Measurements from ENCODE around the gene STXBP1. TPM values are rescaled to one million over a fixed set of nuclear protein-coding genes. Genes with fewer than 3 reads are reported as not detected.
A peak's percentile ranks its signal among the peaks of the same experiment; 100 is the strongest.

The STXBP1 gene
- total and polyA plus RNA-seq, 2 of the 8 experiments (the other 6 are each of a cell fraction or from before 2014, with no cell fraction given), result 11.5 to 60.9 TPM

- no peak overlapping the region for H2BK120ac ChIP-seq (replicated peaks; ENCODE audit: low read depth, low read length)
- H3K9me3 ChIP-seq (ENCODE audit: insufficient read depth in 2 of 2, low read depth in 1 of 2, low read length in 1 of 2), result no peaks in the 10 kb centered on the region
- peak overlapping the region; percentile 34 to 67 (median 62) for H3K9ac ChIP-seq (replicated peaks in 1 of 4; ENCODE audit: extremely low read depth in 1 of 4, low read depth in 3 of 4, low read length in 3 of 4)
- no peak overlapping the region for H3K4ac ChIP-seq (replicated peaks; ENCODE audit: insufficient read length, low read depth, low read length)
- TF ChIP-seq KDM4A (IDR thresholded peaks at IDR 0.05; ENCODE audit: low read depth, low read length, severe bottlenecking), result peak; percentile 79
- peak; percentile 87 for TF ChIP-seq MAX (IDR thresholded peaks at IDR 0.05)
- peak; percentile 16 for TF ChIP-seq EZH2 (IDR thresholded peaks at IDR 0.05; ENCODE audit: low read depth, low read length, severe bottlenecking)
- 0 out of 2 replicates have a peak, but pooled peaks have one; percentile 35 for TF ChIP-seq E2F6 (IDR thresholded peaks at IDR 0.05)
- no peak for TF ChIP-seq CREB1 (IDR thresholded peaks at IDR 0.05)
- TF ChIP-seq SRF (IDR thresholded peaks at IDR 0.05; ENCODE audit: low read depth, low read length), result no peak
- no peak for TF ChIP-seq SAP30 (IDR thresholded peaks at IDR 0.05; ENCODE audit: insufficient read depth, insufficient replicate concordance, low read length)
- WGBS, 2 experiments (ENCODE audit: extremely low coverage in 1 of 2, insufficient coverage in 1 of 2, insufficient read length in 1 of 2, insufficient replicate concordance in 2 of 2, low coverage in 1 of 2, low lambda C conversion rate in 2 of 2, missing lambda C conversion rate in 1 of 2), result 21% methylated on average over 24 of the region's 36 CpGs; no CpG with 5 or more reads in 1 of the 2 experiments
- H3K23me2 ChIP-seq (ENCODE audit: low read depth, low read length), result peaks cover 15% of the 10 kb centered on the region; the same call in 1 of the 2 replicates
- DNase-seq (ENCODE audit: low read depth in 1 of 2, low spot score in 2 of 2) (peak in 1 of 2 experiments; percentile 71), FAIRE-seq (no peak)
- H3K14ac ChIP-seq (ENCODE audit: insufficient read length), result no peak overlapping the region
- no peak overlapping the region for H4K5ac ChIP-seq (ENCODE audit: insufficient read length, low read depth, low read length)
- no peak overlapping the region for H4K91ac ChIP-seq (replicated peaks; ENCODE audit: insufficient read length, low read length)
- H3K4me1 ChIP-seq (replicated peaks in 1 of 4; ENCODE audit: control insufficient read depth in 3 of 4, insufficient read depth in 4 of 4, low read length in 3 of 4), result peaks cover 0 to 16% (median 15%) of the 10 kb centered on the region in 4 experiments; a peak in 6 of 7 replicates
- H3K79me1 ChIP-seq (ENCODE audit: low read depth, low read length), result peaks cover 8% of the 10 kb centered on the region
- H3K4me3 ChIP-seq (ENCODE audit: extremely low read depth in 1 of 4, insufficient read depth in 2 of 4, low read depth in 3 of 4, low read length in 4 of 4), result peak overlapping the region; percentile 54 to 93 (median 72)
- peak overlapping the region; percentile 80 to 89 for H3K4me2 ChIP-seq (ENCODE audit: insufficient read depth in 1 of 2, low read depth in 2 of 2, low read length in 2 of 2)
- 0 out of 2 replicates have a peak overlapping the region, but pooled peaks have one; percentile 72 for H2BK15ac ChIP-seq (ENCODE audit: low read length)
- CTCF ChIA-PET (ENCODE audit: partially characterized antibody), result interaction anchor here (0.6 to 2.5 kb wide), 9 partner anchors 10 to 189 kb away, joined by 3 to 10 read pairs (median 4); no protein-coding TSS in a partner anchor
- H2BK20ac ChIP-seq (ENCODE audit: low read length), result no peak overlapping the region
- H3K27me3 ChIP-seq (replicated peaks in 1 of 4; ENCODE audit: control insufficient read depth in 3 of 4, extremely low read depth in 1 of 4, insufficient read depth in 3 of 4, low read length in 3 of 4), result peaks cover 0 to 5% (median 2%) of the 10 kb centered on the region in 4 experiments; a peak in 3 of 7 replicates
- H2BK12ac ChIP-seq (ENCODE audit: low read depth, low read length), result peak overlapping the region; percentile 39; the same call in 1 of the 2 replicates
- H2BK5ac ChIP-seq (ENCODE audit: low read depth, low read length), result peak overlapping the region; percentile 66; the same call in 1 of the 2 replicates
- no peak overlapping the region for H3K23ac ChIP-seq (ENCODE audit: insufficient read length)
- H4K20me1 ChIP-seq (replicated peaks in 1 of 2; ENCODE audit: control insufficient read depth in 1 of 2, insufficient read depth in 2 of 2, low read length in 2 of 2), result peaks cover 0 to 7% of the 10 kb centered on the region in 2 experiments
- peak overlapping the region; percentile 57 for H4K8ac ChIP-seq (ENCODE audit: extremely low read depth, insufficient read depth, low read length)
- H3K36me3 ChIP-seq (ENCODE audit: control insufficient read depth in 2 of 4, insufficient read depth in 4 of 4, low read length in 3 of 4), result no peaks in the 10 kb centered on the region
- peaks cover 0 to 35% of the 10 kb centered on the region in 2 experiments; a peak in 2 of 4 replicates for H3K79me2 ChIP-seq (ENCODE audit: control insufficient read depth in 1 of 2, insufficient read depth in 2 of 2, low read length in 2 of 2)
- H3K56ac ChIP-seq (replicated peaks; ENCODE audit: insufficient read length, low read depth, low read length), result peak overlapping the region; percentile 55
- H2AK5ac ChIP-seq (ENCODE audit: low read depth, low read length), result peak overlapping the region; percentile 86; the same call in 1 of the 2 replicates
- POLR2A ChIA-PET (ENCODE audit: partially characterized antibody), result interaction anchor here (0.8 to 2.8 kb wide), 7 partner anchors 10 to 118 kb away, joined by 3 to 14 read pairs (median 5); no protein-coding TSS in a partner anchor
- H2AFZ ChIP-seq (ENCODE audit: low read length), result no peak overlapping the region
- H3K18ac ChIP-seq (ENCODE audit: extremely low read depth, low read length), result peak overlapping the region; percentile 78
- no peak overlapping the region for H3K27ac ChIP-seq (ENCODE audit: low read depth, low read length)
Observed at GRCh38 chr9:127567730-127568617, 44.1 kb upstream of the STXBP1 start.
